PFSK-1 (cell line): ENCODE measurements around the gene RBM33.

Experiments
- FOXP2 ChIP-seq: optimal IDR thresholded peaks from 2 replicates; pipeline ENCODE3; 2011; ENCODE audit warnings: borderline replicate concordance, control low read depth, inconsistent platforms; ENCODE audit not compliant: insufficient read depth; ENCODE audit errors: extremely low read length, extremely low read depth
- POLR2AphosphoS5 ChIP-seq: IDR thresholded peaks from 2 replicates; pipeline ENCODE4 v1.6.1; 2012; ENCODE audit warnings: low read depth, mild to moderate bottlenecking, control low read depth, low read length, moderate library complexity
- REST ChIP-seq, 2 experiments: IDR thresholded peaks; 2 replicates each; pipeline versions ENCODE4 v1.6.1 to v1.8.0; 2011 to 2012; ENCODE audit warnings: low read depth in 2 of 2, low read length in 2 of 2, control low read depth in 1 of 2, inconsistent platforms in 1 of 2, mild to moderate bottlenecking in 1 of 2, moderate library complexity in 1 of 2; ENCODE audit not compliant: insufficient read depth in 1 of 2
- SIN3A ChIP-seq: IDR thresholded peaks from 2 replicates; pipeline ENCODE4 v1.6.1; 2012; ENCODE audit warnings: mild to moderate bottlenecking, low read length, moderate library complexity, borderline replicate concordance; ENCODE audit not compliant: insufficient read depth
- TAF1 ChIP-seq: IDR thresholded peaks from 2 replicates; pipeline ENCODE4 v1.6.1; 2012; ENCODE audit warnings: low read length, control low read depth, borderline replicate concordance; ENCODE audit not compliant: insufficient read depth

The RBM33 gene

GRCh38 chr7:155602156-155602555, 42.3 kb upstream of the RBM33 start:
- no peak for TF ChIP-seq TAF1
- TF ChIP-seq SIN3A: no peak
- no peak for TF ChIP-seq REST (IDR thresholded peaks at IDR 0.05; ENCODE audit: insufficient read depth in 1 of 2, low read depth in 2 of 2, low read length in 2 of 2)
- no peak for TF ChIP-seq POLR2AphosphoS5
- no peak for TF ChIP-seq FOXP2

GRCh38 chr7:155602750-155603149, 41.7 kb upstream of the RBM33 start:
- TF ChIP-seq TAF1 (no peak), REST (IDR thresholded peaks at IDR 0.05; ENCODE audit: insufficient read depth in 1 of 2, low read depth in 2 of 2, low read length in 2 of 2) (no peak), SIN3A (no peak), FOXP2 (no peak)

GRCh38 chr7:155603205-155603857, 41.1 kb upstream of the RBM33 start:
- no peak for TF ChIP-seq FOXP2
- no peak for TF ChIP-seq POLR2AphosphoS5
- no peak for TF ChIP-seq SIN3A
- no peak for TF ChIP-seq TAF1
- no peak for TF ChIP-seq REST (IDR thresholded peaks at IDR 0.05; ENCODE audit: insufficient read depth in 1 of 2, low read depth in 2 of 2, low read length in 2 of 2)

- TF ChIP-seq SIN3A (no peak), TAF1 (no peak), REST (IDR thresholded peaks at IDR 0.05; ENCODE audit: insufficient read depth in 1 of 2, low read depth in 2 of 2, low read length in 2 of 2) (no peak), FOXP2 (no peak), POLR2AphosphoS5 (no peak)
These were observed 40.5 kb upstream of the RBM33 start for GRCh38 chr7:155603858-155604503.

GRCh38 chr7:155604504-155604997, 39.9 kb upstream of the RBM33 start:
- TF ChIP-seq TAF1: no peak
- no peak for TF ChIP-seq FOXP2
- no peak for TF ChIP-seq SIN3A
